Esophagus (tissue), 2 donors: Measurements from ENCODE around the gene PPP2R2C. TPM values are rescaled to one million over a fixed set of nuclear protein-coding genes. Genes with fewer than 3 reads are reported as not detected.
A peak's percentile ranks its signal among the peaks of the same experiment; 100 is the strongest.

ENCODE experiments used
- H3K27ac ChIP-seq, 2 donors: one replicate each; pipeline ENCODE4 v1.5.1; 2013; ENCODE audit warnings: low read depth in 2 of 2, mild to moderate bottlenecking in 2 of 2, inconsistent platforms in 1 of 2, low read length in 1 of 2, moderate library complexity in 1 of 2
- H3K27me3 ChIP-seq, 2 donors: one replicate each; pipeline ENCODE4 v1.6.1; 2013; ENCODE audit warnings: low read length in 2 of 2, control low read depth in 1 of 2, mild to moderate bottlenecking in 1 of 2; ENCODE audit not compliant: insufficient read depth in 2 of 2, control insufficient read depth in 1 of 2
- H3K36me3 ChIP-seq, 2 donors: one replicate each; pipeline ENCODE4 v1.6.1; 2013; ENCODE audit warnings: low read length in 1 of 2; ENCODE audit not compliant: control insufficient read depth in 2 of 2, insufficient read depth in 2 of 2
- H3K4me1 ChIP-seq, 2 donors: one replicate each; pipeline ENCODE4 v1.6.1; 2013; ENCODE audit warnings: low read length in 1 of 2; ENCODE audit not compliant: control insufficient read depth in 2 of 2, insufficient read depth in 2 of 2
- H3K4me3 ChIP-seq, 2 donors: one replicate each; pipeline ENCODE4 v1.5.1; 2013; ENCODE audit warnings: low read length in 2 of 2, mild to moderate bottlenecking in 2 of 2, low read depth in 1 of 2, moderate library complexity in 1 of 2
- H3K9me3 ChIP-seq, 2 donors: one replicate each; pipeline ENCODE4 v1.6.1; 2013; ENCODE audit warnings: mild to moderate bottlenecking in 2 of 2, low read depth in 1 of 2, low read length in 1 of 2, moderate library complexity in 1 of 2; ENCODE audit not compliant: control insufficient read depth in 2 of 2, insufficient read depth in 1 of 2
- WGBS, 2 donors: extraction: QIAGEN DNeasy Blood & Tissue Kit; methylation state at CpG; one replicate each; pipeline ENCODE4 v1.1.7; 2013; 5-methylcytosine and 5-hydroxymethylcytosine counted together
- polyA plus RNA-seq, 2 donors: library from polyadenylated mRNA; stranded (reverse); fragments of 200-250 nt; gene quantifications; one replicate each; pipeline ENCODE4 v1.2.3, GENCODE V29; 2013
- donor health status: healthy with polysubstance abuse.
- donor health status: Bipolar disorder and iron deficiency.

Gene PPP2R2C
- polyA plus RNA-seq, 2 donors = 23.2 to 26.7 TPM

DNA sequence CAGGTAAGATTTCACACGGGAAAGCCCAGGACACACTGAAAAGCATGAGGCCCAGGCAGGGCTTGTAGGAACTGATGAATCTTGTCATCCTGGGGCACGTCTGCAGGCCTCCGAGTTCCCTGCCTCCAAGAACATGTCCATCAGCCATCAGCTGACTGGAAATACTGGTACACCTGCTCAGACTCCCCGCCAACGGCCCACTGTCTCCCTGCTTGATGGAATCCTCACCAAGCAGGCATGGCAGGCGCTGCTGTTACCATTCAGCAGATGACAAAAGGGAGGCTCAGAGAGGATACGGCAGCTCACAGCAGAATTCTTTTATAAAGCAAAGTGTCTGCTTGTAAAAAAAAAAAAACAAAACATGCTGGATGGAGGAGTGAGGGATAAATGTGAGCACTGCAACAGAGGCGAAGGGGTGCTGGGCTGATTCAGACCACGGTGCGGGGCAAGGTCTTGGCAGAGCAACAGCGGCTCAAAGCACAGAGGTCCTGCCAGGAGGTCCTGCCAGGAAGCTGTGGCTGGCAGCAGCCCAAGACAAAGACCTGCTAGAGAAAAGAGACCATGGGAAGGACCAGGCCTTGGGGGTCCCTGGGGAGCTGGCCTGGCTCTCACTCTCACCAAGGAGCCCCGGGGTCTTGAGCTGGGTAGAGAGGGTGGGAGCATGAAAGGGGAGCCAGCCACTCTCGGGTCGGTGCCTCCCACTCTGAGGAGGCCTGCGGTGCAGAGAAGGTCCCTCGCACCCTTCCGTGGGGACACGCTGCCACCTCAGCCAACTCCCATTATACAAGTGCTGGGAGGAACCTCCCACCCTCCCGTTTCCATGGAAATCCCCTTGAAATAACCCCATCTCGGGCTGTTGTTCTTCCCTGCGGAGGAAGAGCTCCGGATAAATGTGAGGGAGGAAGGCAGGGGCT lies 25.6 kb downstream of the PPP2R2C start:
- H3K27ac ChIP-seq = peak overlapping the region; percentile 29 to 89
- WGBS, 2 donors = 29 to 30% methylated on average over 22 of the region's 22 CpGs

DNA sequence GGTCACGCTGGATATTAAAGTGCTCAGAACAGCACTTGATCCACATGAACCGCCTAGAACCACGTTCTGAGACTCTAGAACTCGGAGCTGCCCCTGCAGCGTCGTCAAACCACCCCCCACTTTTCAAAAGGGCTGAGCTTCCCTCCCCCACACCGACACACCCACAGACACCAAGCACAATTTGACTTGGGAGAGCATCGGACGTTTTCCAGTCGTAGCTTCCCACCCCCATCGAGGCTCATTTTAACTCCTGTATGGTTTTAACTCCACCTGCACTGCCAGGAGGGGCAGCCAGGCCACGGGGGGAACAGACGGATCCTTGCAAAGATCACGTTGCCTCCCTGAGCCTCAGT lies 26.3 kb downstream of the PPP2R2C start:
- H3K9me3 ChIP-seq = no peaks in the 10 kb centered on the region
- 77 to 79% methylated on average over 14 of the region's 14 CpGs for WGBS, 2 donors
- no peaks in the 10 kb centered on the region for H3K36me3 ChIP-seq
- no peaks in the 10 kb centered on the region for H3K27me3 ChIP-seq
- H3K4me1 ChIP-seq = peaks cover 4 to 29% of the 10 kb centered on the region in 2 donors
- H3K4me3 ChIP-seq = no peak overlapping the region
- H3K27ac ChIP-seq = peak overlapping the region; percentile 18 to 89

More for the DNA sequence above, 25.6 kb downstream of the PPP2R2C start:
- Histone ChIP-seq H3K4me1 (peaks cover 4 to 29% of the 10 kb centered on the region in 2 donors), H3K27me3 (no peaks in the 10 kb centered on the region), H3K9me3 (no peaks in the 10 kb centered on the region), H3K36me3 (no peaks in the 10 kb centered on the region), H3K4me3 (no peak overlapping the region)

DNA sequence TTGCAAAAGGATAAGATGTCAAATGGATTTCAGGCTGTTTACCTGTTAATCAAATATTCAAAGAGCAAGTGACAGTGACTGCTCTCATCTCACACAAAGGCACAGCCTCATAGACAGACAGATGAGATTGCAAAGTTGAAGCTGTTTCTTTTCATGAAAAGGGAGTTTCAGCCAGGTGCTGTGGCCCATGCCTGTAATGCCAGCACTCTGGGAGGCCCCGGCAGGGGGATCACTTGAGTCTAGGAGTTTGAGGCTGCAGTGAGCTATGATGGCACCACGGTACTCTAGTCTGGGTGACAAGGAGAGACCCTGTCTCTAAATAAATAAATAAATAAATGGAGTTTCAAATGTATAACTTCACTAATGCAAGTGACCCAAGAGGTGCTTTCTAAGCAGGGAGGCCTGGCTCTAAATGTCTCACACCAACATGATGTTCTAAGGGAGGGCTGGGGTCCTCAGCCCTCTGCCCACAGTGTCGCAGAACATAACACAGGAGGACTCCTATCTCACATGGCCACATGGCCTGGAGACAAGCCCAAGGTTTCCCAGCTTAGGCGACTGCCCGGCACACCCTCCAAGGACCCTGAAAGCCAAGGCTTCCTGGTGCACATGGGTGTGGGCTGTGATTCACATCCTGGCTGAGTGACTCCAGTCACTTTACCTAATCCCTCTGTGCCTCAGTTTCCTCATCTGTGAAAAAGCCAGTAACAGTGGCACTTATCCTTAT lies 26.8 kb downstream of the PPP2R2C start:
- no peak overlapping the region for H3K4me3 ChIP-seq
- peak overlapping the region in 1 of 2 donors; percentile 89 for H3K27ac ChIP-seq
- WGBS, 2 donors = 64 to 68% methylated on average over 5 of the region's 5 CpGs
- peaks cover 4 to 29% of the 10 kb centered on the region in 2 donors for H3K4me1 ChIP-seq
- no peaks in the 10 kb centered on the region for H3K36me3 ChIP-seq
- H3K9me3 ChIP-seq = no peaks in the 10 kb centered on the region
- H3K27me3 ChIP-seq = no peaks in the 10 kb centered on the region

DNA sequence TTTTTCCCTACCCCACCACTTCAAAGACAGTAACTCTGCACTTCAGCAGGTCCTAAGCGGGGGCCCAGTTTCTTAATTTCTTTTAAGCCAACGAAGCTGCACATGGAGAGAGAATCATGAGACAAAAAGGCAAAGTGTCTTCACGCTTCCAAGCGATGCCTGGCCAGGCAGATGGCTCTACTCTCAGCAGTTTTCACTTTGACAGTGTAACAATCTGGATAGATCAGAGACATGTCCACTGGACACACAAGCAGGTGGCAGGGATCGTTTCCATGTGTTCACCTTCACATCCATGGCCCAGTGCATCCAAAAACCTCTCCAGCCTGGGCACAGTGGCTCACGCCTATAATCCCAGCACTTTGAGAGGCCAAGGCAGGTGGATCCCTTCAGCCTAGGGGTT lies 27.8 kb downstream of the PPP2R2C start:
- Histone ChIP-seq H3K4me3 (no peak overlapping the region), H3K36me3 (no peaks in the 10 kb centered on the region), H3K9me3 (no peaks in the 10 kb centered on the region), H3K27ac (no peak overlapping the region), H3K27me3 (no peaks in the 10 kb centered on the region), H3K4me1 (peaks cover 4 to 29% of the 10 kb centered on the region in 2 donors)
- WGBS, 2 donors = 77 to 80% methylated on average over 6 of the region's 6 CpGs

DNA sequence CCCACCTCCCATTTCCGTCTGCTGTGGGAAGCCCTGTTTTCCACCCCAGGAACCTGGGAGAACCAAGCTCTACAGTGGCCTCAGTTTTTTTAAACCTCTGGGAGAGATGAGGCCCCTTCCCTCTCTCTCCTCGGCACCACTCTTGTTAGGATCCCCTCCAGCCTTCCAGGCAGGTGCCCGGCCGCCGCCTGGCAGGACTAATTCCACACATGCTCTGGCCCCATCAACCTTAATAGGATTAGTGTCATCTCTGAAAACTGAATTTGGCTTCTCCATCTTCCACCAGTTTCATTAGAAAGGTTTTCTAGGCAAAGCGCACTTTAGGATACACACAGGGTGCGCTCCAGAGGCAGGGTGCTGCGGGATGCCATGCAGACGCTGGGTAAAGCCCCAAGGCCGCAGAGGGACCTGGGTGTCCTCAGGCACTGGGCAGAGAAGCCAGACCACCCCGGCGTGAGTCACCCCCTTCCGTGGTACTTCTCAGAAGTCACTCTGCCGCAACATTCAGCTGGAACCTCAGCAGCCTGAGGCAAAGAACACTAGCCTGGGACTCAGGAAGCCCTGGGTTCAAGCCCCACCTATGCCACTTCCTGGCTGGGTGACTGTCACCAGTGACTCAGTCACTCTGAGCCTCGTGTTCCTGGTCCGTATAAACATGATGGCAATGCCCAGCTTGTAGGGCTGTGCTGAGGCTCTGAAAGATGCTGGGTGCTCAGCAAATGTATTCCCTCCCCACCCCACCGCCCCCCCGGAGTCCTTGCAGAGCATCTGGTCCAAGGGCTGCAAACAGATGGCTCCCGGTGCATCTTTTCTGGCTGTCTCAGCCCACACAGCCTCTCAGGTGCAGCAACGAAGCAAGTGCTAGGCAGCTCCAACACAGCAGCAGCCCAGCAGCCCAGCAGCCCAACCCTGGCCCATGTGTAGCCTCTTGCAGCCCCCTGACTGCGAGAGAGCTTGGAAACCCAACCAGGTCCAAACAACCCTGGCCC lies 29.1 kb downstream of the PPP2R2C start:
- 83% methylated on average over 21 of the region's 21 CpGs for WGBS, 2 donors
- H3K27ac ChIP-seq = peak overlapping the region in 1 of 2 donors; percentile 35
- H3K4me1 ChIP-seq = peaks cover 4 to 22% of the 10 kb centered on the region in 2 donors
- no peaks in the 10 kb centered on the region for H3K9me3 ChIP-seq
- H3K36me3 ChIP-seq = no peaks in the 10 kb centered on the region
- H3K27me3 ChIP-seq = no peaks in the 10 kb centered on the region
- H3K4me3 ChIP-seq = no peak overlapping the region

DNA sequence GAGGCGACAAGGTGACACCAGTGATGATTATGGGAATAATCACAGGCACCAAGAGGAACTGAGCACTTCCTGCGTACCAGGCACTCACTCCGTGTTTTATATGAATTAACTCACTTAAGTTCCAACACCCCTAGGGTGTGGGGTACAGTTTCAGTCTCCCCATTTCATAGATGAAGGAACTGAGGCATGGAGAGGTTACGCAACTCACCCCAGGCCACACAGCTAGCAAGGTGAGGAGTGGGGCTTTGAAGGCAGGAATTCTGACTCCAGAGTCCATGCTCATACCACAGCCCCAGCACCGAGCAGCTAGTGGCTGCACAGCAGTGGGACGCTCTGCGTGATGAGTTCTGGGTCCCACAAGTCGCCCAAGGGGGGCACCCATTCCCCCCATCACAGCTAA lies 29.9 kb downstream of the PPP2R2C start:
- Histone ChIP-seq H3K27me3 (no peaks in the 10 kb centered on the region), H3K9me3 (no peaks in the 10 kb centered on the region), H3K4me3 (no peak overlapping the region), H3K27ac (no peak overlapping the region), H3K4me1 (peaks cover 4 to 16% of the 10 kb centered on the region in 2 donors), H3K36me3 (no peaks in the 10 kb centered on the region)
- WGBS, 2 donors = 80 to 87% methylated on average over 8 of the region's 8 CpGs

DNA sequence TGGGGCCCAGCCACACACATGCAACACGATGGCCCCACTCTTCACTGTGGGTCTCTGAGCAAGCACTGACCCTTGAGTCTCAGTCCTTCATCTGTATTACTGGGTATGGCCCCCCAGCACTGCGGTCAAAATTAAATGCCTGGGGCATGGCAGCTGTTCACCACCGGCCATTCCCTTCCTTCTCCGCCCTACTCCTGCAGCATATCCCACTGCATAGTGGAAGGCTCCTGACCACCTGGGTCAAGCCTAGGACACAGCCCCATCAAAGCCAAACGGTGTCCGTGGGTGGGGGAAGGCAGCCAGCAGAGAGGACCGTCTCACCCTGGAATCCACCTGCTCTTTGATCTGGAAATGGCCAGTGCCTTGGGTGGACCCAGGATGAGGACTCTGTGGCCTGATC lies 30.7 kb downstream of the PPP2R2C start:
- no peaks in the 10 kb centered on the region for H3K36me3 ChIP-seq
- peaks cover under 1 to 11% of the 10 kb centered on the region in 2 donors for H3K4me1 ChIP-seq
- no peak overlapping the region for H3K27ac ChIP-seq
- H3K4me3 ChIP-seq = no peak overlapping the region
- no peaks in the 10 kb centered on the region for H3K9me3 ChIP-seq
- no peaks in the 10 kb centered on the region for H3K27me3 ChIP-seq
- 87 to 88% methylated on average over 7 of the region's 7 CpGs for WGBS, 2 donors

DNA sequence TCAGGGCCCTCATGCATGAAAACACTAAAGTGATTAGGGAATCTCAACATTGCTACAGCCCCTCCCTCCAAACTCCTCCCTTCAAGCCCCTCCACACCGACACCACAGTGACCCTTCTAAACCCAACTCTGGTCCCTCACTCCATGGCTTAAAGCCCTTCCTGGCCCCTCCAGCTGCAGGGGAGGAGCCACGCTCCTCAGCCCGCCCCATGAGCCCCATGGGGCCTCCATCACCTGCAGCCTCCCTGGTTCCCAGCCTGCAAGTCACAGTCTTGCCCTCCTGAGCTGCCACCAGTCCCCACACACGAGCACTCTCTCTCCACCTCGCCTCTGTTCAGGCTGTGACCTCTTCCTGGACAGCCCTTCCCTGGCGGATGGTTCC lies 31.2 kb downstream of the PPP2R2C start:
- no peak overlapping the region for H3K27ac ChIP-seq
- H3K9me3 ChIP-seq = no peaks in the 10 kb centered on the region
- peaks cover 0 to 9% of the 10 kb centered on the region in 2 donors for H3K4me1 ChIP-seq
- no peaks in the 10 kb centered on the region for H3K27me3 ChIP-seq
- WGBS, 2 donors = 56 to 73% methylated on average over 6 of the region's 6 CpGs
- no peaks in the 10 kb centered on the region for H3K36me3 ChIP-seq
- H3K4me3 ChIP-seq = no peak overlapping the region
